Epithelial cell of esophagus (primary cell): ENCODE results near the gene KRTAP3-1.

Source experiments
- DNase-seq: peaks from one replicate; pipeline ENCODE4 v3.0.0; 2010; ENCODE audit warnings: low read depth
- H3K4me3 ChIP-seq: 2 replicates; pipeline ENCODE4 v1.5.1; 2011; ENCODE audit warnings: mild to moderate bottlenecking, low read length, control low read depth
- CTCF ChIP-seq: IDR thresholded peaks from 2 replicates; pipeline ENCODE4 v1.5.1; 2011; ENCODE audit warnings: low read depth, mild to moderate bottlenecking, low read length, control low read depth, inconsistent platforms; ENCODE audit not compliant: insufficient read depth; ENCODE audit errors: missing control alignments

KRTAP3-1 gene

GRCh38 chr17:41012326-41013120 lies 3.6 kb upstream of the KRTAP3-1 start:
- no peak for TF ChIP-seq CTCF
- no peak overlapping the region for H3K4me3 ChIP-seq
- DNase-seq: no peak

- H3K4me3 ChIP-seq: no peak overlapping the region
- TF ChIP-seq CTCF: no peak
- DNase-seq: no peak
These were observed 1.5 kb upstream of the KRTAP3-1 start for GRCh38 chr17:41010441-41010840.

DNA sequence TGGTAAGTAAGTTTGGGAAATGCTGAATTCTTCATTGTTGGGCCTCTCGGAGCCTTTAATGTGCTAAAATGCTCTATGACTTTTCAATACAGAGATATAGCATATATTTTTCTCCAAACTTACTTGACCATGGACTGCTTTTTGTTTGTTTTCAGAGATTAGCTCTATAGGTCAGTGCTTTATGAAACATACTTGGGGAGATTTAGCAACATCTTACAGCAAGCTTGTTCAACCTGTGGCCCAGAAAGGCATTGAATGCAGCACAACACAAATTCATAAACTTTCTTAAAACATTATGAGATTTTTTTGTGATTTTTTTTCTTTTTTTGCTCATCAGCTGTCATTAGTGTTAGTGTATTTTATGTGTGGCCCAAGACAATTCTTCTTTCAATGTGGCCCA lies 1.0 kb upstream of the KRTAP3-1 start:
- H3K4me3 ChIP-seq: no peak overlapping the region
- no peak for DNase-seq
- TF ChIP-seq CTCF: no peak

DNA sequence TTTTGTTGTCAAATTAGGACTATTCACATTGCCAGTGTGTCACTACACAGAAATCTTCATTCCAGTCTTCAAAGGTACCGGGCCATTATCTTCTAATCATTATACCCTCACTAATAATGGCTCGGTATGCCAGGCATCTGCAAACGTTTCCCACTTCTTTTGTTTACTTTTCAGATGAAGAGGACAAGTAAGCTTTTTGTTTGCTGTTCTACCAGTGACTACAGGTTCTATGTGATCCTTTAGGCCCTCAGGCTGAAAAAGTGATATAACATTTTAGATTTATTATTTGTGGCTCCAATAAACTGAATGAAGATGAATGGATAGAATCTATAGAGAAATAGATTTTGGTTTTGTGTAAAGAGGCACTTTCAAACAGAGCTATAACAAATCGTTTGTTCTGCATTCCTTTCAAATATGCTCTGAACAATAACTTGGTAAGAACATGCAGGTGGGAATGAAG lies 403 bp upstream of the KRTAP3-1 start:
- peak; percentile 27 for DNase-seq
- no peak for TF ChIP-seq CTCF
- no peak overlapping the region for H3K4me3 ChIP-seq

DNA sequence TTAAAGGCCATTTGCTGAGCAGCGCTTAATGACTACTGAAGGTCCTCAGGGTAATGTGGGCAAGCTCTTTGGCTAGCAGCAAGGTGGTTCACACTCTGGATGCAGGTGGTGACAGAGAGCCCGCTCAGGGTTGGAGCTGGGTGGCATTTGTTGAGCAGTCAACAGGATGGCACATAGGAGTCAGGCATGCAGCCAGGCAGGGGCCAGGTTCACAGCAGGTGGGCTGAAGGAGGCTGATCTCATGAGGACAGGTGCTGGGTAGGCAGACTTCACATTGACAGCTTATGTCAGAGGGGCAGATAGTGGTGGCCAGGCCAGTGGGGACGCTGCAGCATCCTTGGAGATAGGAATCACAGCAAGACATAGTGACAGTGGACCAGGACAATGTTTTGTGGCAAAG lies 4.5 kb downstream of the KRTAP3-1 start:
- H3K4me3 ChIP-seq: no peak overlapping the region
- no peak for DNase-seq
- TF ChIP-seq CTCF: no peak

DNA sequence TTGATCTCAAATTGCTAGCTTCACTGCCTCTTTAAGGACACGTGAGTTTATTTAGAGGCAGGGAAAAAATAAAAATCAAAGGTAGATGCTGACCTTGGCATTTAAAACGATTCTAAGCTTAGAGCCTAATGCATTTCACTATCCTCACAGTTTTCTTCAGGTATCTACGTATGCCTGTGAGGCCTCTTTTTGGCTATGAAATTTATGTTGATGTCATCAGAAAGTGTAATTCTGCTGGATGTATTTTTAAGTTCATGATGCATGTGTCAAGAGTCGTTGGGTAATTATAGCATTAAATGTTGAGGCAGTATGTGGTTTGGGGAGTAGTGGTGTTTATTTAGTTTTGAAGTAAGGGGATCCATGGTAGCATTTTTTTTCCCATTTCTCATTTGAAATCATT lies 5.0 kb downstream of the KRTAP3-1 start:
- no peak for TF ChIP-seq CTCF
- DNase-seq: no peak
- no peak overlapping the region for H3K4me3 ChIP-seq

- H3K4me3 ChIP-seq: no peak overlapping the region
- peak; percentile 85 for DNase-seq
- TF ChIP-seq CTCF: no peak
These were observed 6.1 kb downstream of the KRTAP3-1 start for GRCh38 chr17:41002814-41003213.
